ENCODE results near the gene TMEM184A. TPM values are rescaled to one million over a fixed set of nuclear protein-coding genes. Genes with fewer than 3 reads are reported as not detected.

Gene TMEM184A
- total and polyA plus RNA-seq, 2 of the 8 experiments (the other 6 are each of a cell fraction or from before 2014, with no cell fraction given) = 1.8 to 2.1 TPM

DNA sequence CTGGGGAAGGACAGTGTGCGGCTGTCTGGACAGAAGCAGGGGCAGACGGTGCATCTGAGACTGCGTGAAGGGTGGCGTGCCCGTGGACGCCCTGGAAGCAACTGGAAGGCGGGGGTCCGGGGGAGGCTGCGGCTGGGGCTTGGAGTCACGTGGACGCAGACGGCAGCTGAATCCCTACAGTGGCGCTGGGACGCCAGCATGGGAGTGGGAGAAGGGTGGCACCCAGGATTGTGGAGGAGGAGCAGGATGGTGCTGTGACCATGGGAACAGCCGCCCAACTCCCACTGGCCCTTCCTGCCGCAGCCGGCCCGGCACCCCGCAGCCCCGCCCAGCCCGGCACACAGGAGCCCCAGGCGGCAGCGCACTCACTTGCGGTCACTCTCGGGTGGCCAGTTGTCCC, 61.6 kb downstream of the TMEM184A start:
- Histone ChIP-seq H2AFZ (ENCODE audit: low read length) (no peak overlapping the region), H3K9me3 (ENCODE audit: insufficient read depth in 2 of 2, low read depth in 1 of 2, low read length in 1 of 2) (no peaks in the 10 kb centered on the region), H2BK20ac (ENCODE audit: low read length) (no peak overlapping the region), H3K79me1 (ENCODE audit: low read depth, low read length) (no peaks in the 10 kb centered on the region), H3K4ac (replicated peaks; ENCODE audit: insufficient read length, low read depth, low read length) (no peak overlapping the region), H2BK15ac (ENCODE audit: low read length) (no peak overlapping the region), H3K79me2 (ENCODE audit: control insufficient read depth in 1 of 2, insufficient read depth in 2 of 2, low read length in 2 of 2) (no peaks in the 10 kb centered on the region), H3K14ac (ENCODE audit: insufficient read length) (no peak overlapping the region), H3K27ac (ENCODE audit: low read depth, low read length) (no peak overlapping the region), H4K91ac (replicated peaks; ENCODE audit: insufficient read length, low read length) (no peak overlapping the region), H3K18ac (ENCODE audit: extremely low read depth, low read length) (no peak overlapping the region), H2BK5ac (ENCODE audit: low read depth, low read length) (no peak overlapping the region), H4K20me1 (replicated peaks in 1 of 2; ENCODE audit: control insufficient read depth in 1 of 2, insufficient read depth in 2 of 2, low read length in 2 of 2) (peaks cover 6 to 11% of the 10 kb centered on the region in 2 experiments), H4K5ac (ENCODE audit: insufficient read length, low read depth, low read length) (no peak overlapping the region), H3K4me1 (replicated peaks in 1 of 4; ENCODE audit: control insufficient read depth in 3 of 4, insufficient read depth in 4 of 4, low read length in 3 of 4) (no peaks in the 10 kb centered on the region), H3K9ac (replicated peaks in 1 of 4; ENCODE audit: extremely low read depth in 1 of 4, low read depth in 3 of 4, low read length in 3 of 4) (no peak overlapping the region), H2BK120ac (replicated peaks; ENCODE audit: low read depth, low read length) (no peak overlapping the region), H3K4me2 (ENCODE audit: insufficient read depth in 1 of 2, low read depth in 2 of 2, low read length in 2 of 2) (no peak overlapping the region), H3K23me2 (ENCODE audit: low read depth, low read length) (no peaks in the 10 kb centered on the region), H3K23ac (ENCODE audit: insufficient read length) (no peak overlapping the region), H4K8ac (ENCODE audit: extremely low read depth, insufficient read depth, low read length) (no peak overlapping the region), H3K56ac (replicated peaks; ENCODE audit: insufficient read length, low read depth, low read length) (no peak overlapping the region), H2AK5ac (ENCODE audit: low read depth, low read length) (no peak overlapping the region), H3K27me3 (replicated peaks in 1 of 4; ENCODE audit: control insufficient read depth in 3 of 4, extremely low read depth in 1 of 4, insufficient read depth in 3 of 4, low read length in 3 of 4) (no peaks in the 10 kb centered on the region), H2BK12ac (ENCODE audit: low read depth, low read length) (no peak overlapping the region), H3K36me3 (ENCODE audit: control insufficient read depth in 2 of 4, insufficient read depth in 4 of 4, low read length in 3 of 4) (peaks cover 7 to 66% (median 36%) of the 10 kb centered on the region in 4 experiments; a peak in 7 of 8 replicates), H3K4me3 (ENCODE audit: extremely low read depth in 1 of 4, insufficient read depth in 2 of 4, low read depth in 3 of 4, low read length in 4 of 4) (no peak overlapping the region)
- 95% methylated on average over 21 of the region's 25 CpGs; no CpG with 5 or more reads in 1 of the 2 experiments for WGBS, 2 experiments (ENCODE audit: extremely low coverage in 1 of 2, insufficient coverage in 1 of 2, insufficient read length in 1 of 2, insufficient replicate concordance in 2 of 2, low coverage in 1 of 2, low lambda C conversion rate in 2 of 2, missing lambda C conversion rate in 1 of 2)
- ChIA-PET POLR2A (ENCODE audit: partially characterized antibody) (interaction anchor here (2.0 to 2.9 kb wide), 3 partner anchors 9 to 29 kb away, joined by 8 to 17 read pairs (median 9); partner anchors contain the start of gene INTS1), CTCF (ENCODE audit: partially characterized antibody) (interaction anchor here (2.0 kb wide), 1 partner anchor 20 kb away, joined by 6 read pairs; no protein-coding TSS in a partner anchor)
- FAIRE-seq = no peak
- DNase-seq (ENCODE audit: low read depth in 1 of 2, low spot score in 2 of 2) = no peak
